HG02885 (cell line): ENCODE data around the gene LGALS7B.
A peak's percentile ranks its signal among the peaks of the same experiment; 100 is the strongest.
"Not testable (repeated sequence)": the region's sequence is repeated elsewhere in the genome, so short reads cannot be mapped to it uniquely, and the experiment has no call there.

Source experiments
- ATAC-seq: cut with Tn5 transposase; IDR thresholded peaks from one replicate; pipeline ENCODE4 v1.9.1; 2021; ENCODE audit warnings: mild to moderate bottlenecking; ENCODE audit not compliant: unreplicated experiment, poor library complexity

Gene LGALS7B

DNA sequence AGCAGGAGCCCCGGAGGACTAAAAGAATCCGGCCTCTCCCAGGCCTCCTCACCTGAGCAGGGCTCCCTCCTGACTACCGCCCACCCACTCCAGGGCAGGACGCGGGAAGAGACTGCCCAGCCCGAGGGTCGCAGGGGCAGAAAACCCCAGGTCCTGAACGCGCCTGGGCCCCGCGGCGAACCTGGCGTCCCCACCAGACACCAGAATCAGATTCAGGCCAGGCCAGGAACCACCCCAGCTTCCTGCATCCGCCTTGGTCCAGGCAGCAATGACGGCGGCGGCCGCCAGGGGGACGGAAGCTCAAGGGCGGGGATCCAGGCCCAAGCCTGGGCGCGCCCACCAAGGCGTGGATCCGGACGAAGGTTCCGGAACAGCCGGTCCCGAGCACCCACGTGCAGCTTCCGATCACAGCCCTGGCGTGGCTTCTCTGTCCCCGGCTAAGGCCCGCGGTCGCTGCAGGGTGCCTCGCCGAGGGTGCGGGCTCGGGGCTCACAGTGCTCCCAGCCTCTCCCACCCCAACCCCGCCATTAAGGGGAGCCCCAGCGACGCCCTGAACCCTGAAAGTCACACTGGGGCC is 19.3 kb upstream of the LGALS7B start:
- peak; percentile 67 for ATAC-seq

DNA sequence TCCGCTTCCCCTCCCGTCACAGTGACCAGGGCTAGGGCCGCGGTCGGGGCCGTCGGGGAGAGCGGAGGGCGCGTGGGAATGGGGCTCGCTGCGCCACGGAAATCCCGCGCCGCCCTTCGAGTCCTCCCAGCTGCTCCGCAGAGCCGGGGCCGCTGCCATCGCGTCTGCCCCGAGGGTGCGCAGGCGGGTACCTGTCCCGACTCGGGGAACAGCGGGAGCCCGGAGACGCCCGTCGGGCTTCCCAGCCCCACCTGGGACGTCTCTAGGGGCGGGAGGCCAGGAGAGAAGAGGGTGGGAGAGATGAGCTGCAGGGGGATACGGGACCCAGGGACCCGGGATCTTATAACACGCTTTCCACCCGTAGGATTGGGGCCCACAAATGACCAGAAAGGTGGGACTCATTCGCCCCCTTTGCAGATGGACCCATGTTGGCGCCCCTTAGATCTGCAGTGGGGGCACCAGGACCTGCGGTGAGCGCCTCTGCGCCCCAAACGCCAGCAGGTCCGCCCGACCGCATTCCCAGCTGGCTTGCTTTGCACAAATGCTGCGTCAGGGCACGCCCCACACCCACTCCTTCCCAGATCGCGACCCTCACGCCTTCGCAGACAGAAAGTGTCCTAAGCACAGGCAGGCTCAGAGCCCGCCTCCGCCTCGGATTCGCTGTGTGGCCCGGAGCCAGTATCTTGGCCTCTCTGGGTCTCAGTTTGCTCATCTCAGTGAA is 18.6 kb upstream of the LGALS7B start:
- peak; percentile 11 for ATAC-seq

DNA sequence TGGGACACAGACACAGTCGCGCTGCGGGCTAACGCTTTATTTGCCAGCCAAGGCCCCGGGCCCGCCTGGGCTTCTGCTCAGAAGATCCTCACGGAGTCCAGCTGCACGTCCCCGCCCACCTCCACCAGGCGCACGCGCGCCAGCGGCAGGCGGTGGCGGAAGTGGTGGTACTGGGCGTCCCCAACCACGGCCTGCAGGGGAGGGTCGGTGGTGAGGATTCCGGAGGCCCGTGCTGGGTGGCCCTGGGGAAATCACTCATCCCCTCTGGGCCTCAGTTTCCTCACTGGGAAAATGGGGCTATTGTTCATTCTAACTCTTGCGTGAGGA is 18.1 kb upstream of the LGALS7B start:
- ATAC-seq: peak; percentile 66

- ATAC-seq: not testable (repeated sequence)
Measured at GRCh38 chr19:38771569-38771968, 17.4 kb upstream of the LGALS7B start.

DNA sequence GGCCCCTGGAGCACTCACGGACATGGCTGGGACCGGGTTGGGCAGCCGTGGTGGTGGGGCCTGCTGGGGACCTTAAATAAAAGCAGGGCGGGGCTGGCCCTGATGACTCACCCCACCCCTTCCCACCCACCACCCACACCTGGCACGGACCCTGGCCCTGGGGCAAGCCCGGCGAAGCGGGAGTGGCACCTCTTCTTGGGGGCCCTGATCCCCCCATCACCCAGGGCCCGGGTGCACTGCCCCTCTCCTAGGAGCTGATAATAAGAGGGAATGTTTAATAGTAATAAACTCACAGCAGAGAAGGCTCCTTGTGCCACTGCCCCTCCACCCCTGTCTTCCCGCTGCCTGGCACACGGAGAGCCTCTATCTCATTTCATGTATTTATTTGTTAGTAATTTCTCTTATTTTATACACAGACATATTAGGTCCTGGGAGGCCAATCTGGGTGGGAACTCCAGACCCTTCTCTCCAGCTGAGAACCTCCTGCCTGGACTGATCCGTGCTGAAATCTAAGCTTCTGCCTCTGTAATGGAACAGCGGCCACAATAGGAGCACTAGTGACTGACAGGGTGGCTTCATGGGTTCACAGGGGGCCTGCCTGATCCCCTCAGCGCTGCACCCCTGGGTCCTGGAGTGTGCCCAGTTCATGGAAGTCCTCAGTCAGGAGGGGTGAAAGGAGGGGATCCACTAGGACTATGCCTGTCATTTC is 15.4 kb upstream of the LGALS7B start, which contains the start of gene LGALS7:
TSS of gene LGALS7 (minus strand) at position 49 of the 709 bp plus-strand sequence. CDS start at position 24, 25 bp downstream.
- ATAC-seq: no peak

GRCh38 chr19:38774181-38774950 is 14.6 kb upstream of the LGALS7B start:
- ATAC-seq: no peak

- no peak for ATAC-seq
Measured at GRCh38 chr19:38778733-38779132, 10.3 kb upstream of the LGALS7B start.

DNA sequence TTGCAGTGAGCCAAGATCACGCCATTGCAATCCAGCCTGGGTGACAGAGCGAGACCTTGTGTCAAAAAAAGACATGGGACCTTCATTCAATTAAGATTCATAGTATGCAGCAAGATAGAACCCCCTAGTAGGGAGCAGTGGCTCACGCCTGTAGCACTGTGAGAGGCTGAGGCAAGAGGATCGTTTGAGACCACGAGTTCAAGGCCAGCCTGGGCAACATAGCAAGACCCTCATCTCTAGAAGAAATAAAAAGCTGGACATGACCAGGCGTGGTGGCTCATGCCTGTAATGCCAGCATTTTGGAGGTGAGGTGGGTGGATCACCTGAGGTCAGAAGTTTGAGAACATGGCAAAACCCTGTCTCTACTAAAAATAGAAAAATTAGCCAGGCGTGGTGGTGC is 8.6 kb upstream of the LGALS7B start:
- ATAC-seq: no peak

GRCh38 chr19:38781058-38781457 is 7.9 kb upstream of the LGALS7B start:
- ATAC-seq: no peak

DNA sequence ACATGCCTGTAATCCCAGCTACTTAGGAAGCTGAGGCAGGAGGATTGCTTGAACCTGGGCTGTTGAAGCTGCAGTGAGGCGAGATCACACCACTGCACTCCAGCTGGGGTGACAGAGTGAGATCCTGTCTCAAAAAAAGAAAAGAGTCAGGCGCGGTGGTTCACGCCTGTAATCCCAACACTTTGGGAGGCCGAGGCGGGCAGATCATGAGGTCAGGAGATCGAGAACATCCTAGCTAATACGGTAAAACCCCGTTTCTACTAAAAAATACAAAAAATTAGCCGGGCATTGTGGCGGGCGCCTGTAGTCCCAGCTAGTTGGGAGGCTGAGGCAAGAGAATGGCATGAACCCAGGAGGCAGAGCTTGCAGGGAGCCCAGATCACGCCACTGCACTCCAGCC is 6.8 kb upstream of the LGALS7B start:
- not testable (repeated sequence) for ATAC-seq

DNA sequence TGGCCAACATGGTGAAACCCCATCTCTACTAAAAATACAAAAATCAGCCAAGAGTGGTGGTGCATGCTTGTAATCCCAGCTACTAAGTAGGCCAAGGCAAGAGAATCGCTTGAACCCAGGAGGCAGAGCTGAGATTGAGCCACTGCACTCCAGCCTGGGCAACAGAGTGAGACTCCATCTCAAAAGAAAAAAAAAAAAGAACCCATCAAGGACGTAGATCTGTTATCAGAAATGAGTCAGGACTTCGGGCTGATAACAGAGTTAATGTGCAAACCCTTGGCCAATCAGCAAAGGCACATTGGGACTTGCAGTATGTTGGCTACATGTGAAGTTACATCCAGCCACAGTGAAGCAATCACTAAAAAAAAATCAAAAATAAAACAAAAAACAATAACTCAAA is 4.8 kb upstream of the LGALS7B start:
- no peak for ATAC-seq

- no peak for ATAC-seq
Measured at GRCh38 chr19:38785187-38785699, 3.8 kb upstream of the LGALS7B start.

GRCh38 chr19:38786061-38786460 is 2.9 kb upstream of the LGALS7B start:
- ATAC-seq: not testable (repeated sequence)

GRCh38 chr19:38786572-38787265 is 2.3 kb upstream of the LGALS7B start:
- ATAC-seq: no peak

DNA sequence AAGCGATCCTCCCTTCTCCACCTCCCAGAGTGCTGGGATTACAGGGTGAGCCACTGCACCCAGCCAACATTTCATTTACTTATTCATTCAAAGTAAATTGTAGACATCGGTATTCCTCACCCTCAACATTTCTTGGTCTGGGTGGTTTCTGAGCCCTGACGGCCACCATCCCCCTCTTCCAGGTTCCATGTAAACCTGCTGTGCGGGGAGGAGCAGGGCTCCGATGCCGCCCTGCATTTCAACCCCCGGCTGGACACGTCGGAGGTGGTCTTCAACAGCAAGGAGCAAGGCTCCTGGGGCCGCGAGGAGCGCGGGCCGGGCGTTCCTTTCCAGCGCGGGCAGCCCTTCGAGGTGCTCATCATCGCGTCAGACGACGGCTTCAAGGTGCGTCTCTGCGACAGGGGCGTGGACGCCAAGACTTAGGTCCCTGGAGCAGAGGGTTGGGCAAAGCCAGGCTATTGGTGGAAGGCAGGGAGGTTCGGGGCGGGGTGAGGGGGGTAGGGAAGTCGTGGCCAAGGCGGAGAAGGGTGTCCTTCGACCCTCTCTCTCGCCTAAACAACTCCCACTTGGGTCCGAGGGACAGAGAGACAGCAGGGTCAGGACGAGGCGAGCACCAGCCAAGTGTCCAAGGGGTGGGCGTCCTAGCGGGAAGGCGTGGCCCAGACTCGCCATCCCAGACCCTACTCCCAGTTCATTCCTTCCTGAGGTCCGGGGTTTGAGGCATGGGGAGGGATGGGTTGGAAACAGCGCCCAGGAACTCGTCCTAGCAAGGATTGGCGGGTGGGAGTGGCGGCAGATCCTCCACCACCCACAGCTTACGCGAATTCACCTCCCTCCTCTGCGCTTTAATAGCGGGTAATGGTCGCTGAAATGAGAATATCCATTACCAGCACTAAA is 1.8 kb downstream of the LGALS7B start:
- ATAC-seq: not testable (repeated sequence)

GRCh38 chr19:38791451-38792064 is 2.6 kb downstream of the LGALS7B start:
- ATAC-seq: not testable (repeated sequence)

- ATAC-seq: no peak
Measured at GRCh38 chr19:38792250-38793111, 3.5 kb downstream of the LGALS7B start.

- ATAC-seq: no peak
Measured at GRCh38 chr19:38793177-38793576, 4.2 kb downstream of the LGALS7B start.
